Small intestine (tissue), 7 donors: ENCODE measurements around the gene ZSCAN2. TPM values are rescaled to one million over a fixed set of nuclear protein-coding genes. Genes with fewer than 3 reads are reported as not detected.
"Not testable (repeated sequence)": the region's sequence is repeated elsewhere in the genome, so short reads cannot be mapped to it uniquely, and the experiment has no call there.

ENCODE experiments used
- DNase-seq, 2 donors: peaks; one replicate each; pipeline versions ENCODE4 v3.0.0 to v3.0.0-alpha.2; 2013
- FAIRE-seq: peaks from 2 replicates; lab custom pipeline; 2012; peaks lifted over from hg19 to GRCh38; lab: Jason Lieb, UNC
- H3K27ac ChIP-seq, 3 donors: one replicate each; pipeline ENCODE4 v1.5.1; 2013; ENCODE audit warnings: low read length in 2 of 3, mild to moderate bottlenecking in 2 of 3, control low read depth in 1 of 3, inconsistent platforms in 1 of 3, low read depth in 1 of 3, moderate library complexity in 1 of 3
- H3K27me3 ChIP-seq, 3 donors: one replicate each; pipeline ENCODE4 v1.6.1; 2013; ENCODE audit warnings: low read length in 3 of 3, inconsistent platforms in 1 of 3; ENCODE audit not compliant: control insufficient read depth in 3 of 3, insufficient read depth in 3 of 3
- H3K36me3 ChIP-seq, 3 donors: one replicate each; pipeline ENCODE4 v1.6.1; 2013; ENCODE audit warnings: low read length in 3 of 3, inconsistent platforms in 1 of 3, low read depth in 1 of 3, mild to moderate bottlenecking in 1 of 3, moderate library complexity in 1 of 3; ENCODE audit not compliant: control insufficient read depth in 3 of 3, insufficient read depth in 2 of 3
- H3K4me1 ChIP-seq, 3 donors: one replicate each; pipeline ENCODE4 v1.6.1; 2013; ENCODE audit warnings: low read length in 2 of 3, inconsistent platforms in 1 of 3, low read depth in 1 of 3, mild to moderate bottlenecking in 1 of 3, moderate library complexity in 1 of 3; ENCODE audit not compliant: control insufficient read depth in 3 of 3, insufficient read depth in 2 of 3
- H3K4me3 ChIP-seq, 3 donors: one replicate each; pipeline ENCODE4 v1.5.1; 2013; ENCODE audit warnings: low read length in 3 of 3, control low read depth in 1 of 3, inconsistent platforms in 1 of 3, low read depth in 1 of 3, mild to moderate bottlenecking in 1 of 3, moderate library complexity in 1 of 3
- H3K9me3 ChIP-seq, 2 donors: one replicate each; pipeline ENCODE4 v1.6.1; 2013; ENCODE audit warnings: low read depth in 1 of 2, low read length in 1 of 2; ENCODE audit not compliant: control insufficient read depth in 2 of 2, insufficient read depth in 1 of 2
- WGBS, 3 donors: extraction: QIAGEN DNeasy Blood & Tissue Kit; methylation state at CpG; one replicate each; pipeline ENCODE4 v1.1.7; 2013; 5-methylcytosine and 5-hydroxymethylcytosine counted together
- polyA plus RNA-seq, 4 donors: library from polyadenylated mRNA; stranded (reverse) in 3 of 4; unstranded in 1 of 4; fragments of 200-250 nt in 3 of 4; fragments of 120-200 nt in 1 of 4; gene quantifications; one replicate each; pipeline versions ENCODE4 v1.2.1 to v1.2.3, GENCODE V29; 2013
- donor health status: healthy with polysubstance abuse.
- donor health status: control.
- donor health status: control.
- donor health status: Bipolar disorder and iron deficiency.
- donor health status: healthy.

The ZSCAN2 gene
- polyA plus RNA-seq, 4 donors: 3.2 to 14.0 (median 4.5) TPM

- Histone ChIP-seq H3K27ac (peak overlapping the region; percentile 63 to 97 (median 96)), H3K4me1 (peaks cover 2 to 15% (median 9%) of the 10 kb centered on the region in 3 donors), H3K4me3 (peak overlapping the region; percentile 59 to 77 (median 68)), H3K27me3 (no peaks in the 10 kb centered on the region), H3K9me3 (no peaks in the 10 kb centered on the region), H3K36me3 (peaks cover 0 to 22% (median 2%) of the 10 kb centered on the region in 3 donors)
- WGBS, 3 donors: 23 to 34% (median 27%) methylated on average over 23 of the region's 23 CpGs
- no peak for DNase-seq
- FAIRE-seq: no peak
Observed at GRCh38 chr15:84634228-84634837, 33.5 kb downstream of the ZSCAN2 start.

- DNase-seq (peak in 1 of 2 donors; percentile 33), FAIRE-seq (no peak)
- Histone ChIP-seq H3K27me3 (no peaks in the 10 kb centered on the region), H3K27ac (no peak overlapping the region), H3K9me3 (no peaks in the 10 kb centered on the region), H3K4me3 (no peak overlapping the region), H3K4me1 (no peaks in the 10 kb centered on the region), H3K36me3 (peaks cover 9 to 55% (median 19%) of the 10 kb centered on the region in 3 donors)
- WGBS, 3 donors: 62 to 78% (median 63%) methylated on average over 3 of the region's 3 CpGs
Observed at GRCh38 chr15:84638103-84638502, 37.3 kb downstream of the ZSCAN2 start.

GRCh38 chr15:84641871-84642270 is 41.1 kb downstream of the ZSCAN2 start:
- H3K4me1 ChIP-seq, FAIRE-seq, H3K27ac ChIP-seq, H3K9me3 ChIP-seq, H3K27me3 ChIP-seq, H3K4me3 ChIP-seq, DNase-seq: not testable (repeated sequence)
- H3K36me3 ChIP-seq: peaks cover 13 to 79% (median 26%) of the 10 kb centered on the region in 3 donors
- 93 to 94% (median 93%) methylated on average over 9 of the region's 9 CpGs for WGBS, 3 donors

GRCh38 chr15:84642640-84643039 is 41.8 kb downstream of the ZSCAN2 start:
- 57 to 86% (median 80%) methylated on average over 2 of the region's 2 CpGs for WGBS, 3 donors
- not testable (repeated sequence) for H3K27ac ChIP-seq
- H3K36me3 ChIP-seq: peaks cover 14 to 81% (median 28%) of the 10 kb centered on the region in 3 donors

GRCh38 chr15:84643838-84644237 is 43.0 kb downstream of the ZSCAN2 start:
- Histone ChIP-seq H3K27me3 (no peaks in the 10 kb centered on the region), H3K27ac (no peak overlapping the region), H3K36me3 (peaks cover 21 to 85% (median 33%) of the 10 kb centered on the region in 3 donors), H3K4me3 (no peak overlapping the region), H3K9me3 (no peaks in the 10 kb centered on the region), H3K4me1 (no peaks in the 10 kb centered on the region)
- FAIRE-seq (no peak), DNase-seq (no peak)
- WGBS, 3 donors: 88 to 94% (median 94%) methylated on average over 6 of the region's 6 CpGs

More at GRCh38 chr15:84642640-84643039, 41.8 kb downstream of the ZSCAN2 start:
- not testable (repeated sequence) for H3K9me3 ChIP-seq, H3K4me3 ChIP-seq, FAIRE-seq, H3K27me3 ChIP-seq, H3K4me1 ChIP-seq, DNase-seq

GRCh38 chr15:84645496-84645895 is 44.7 kb downstream of the ZSCAN2 start:
- Histone ChIP-seq H3K27me3 (no peaks in the 10 kb centered on the region), H3K4me1 (no peaks in the 10 kb centered on the region), H3K27ac (no peak overlapping the region), H3K9me3 (no peaks in the 10 kb centered on the region), H3K36me3 (peaks cover 21 to 84% (median 29%) of the 10 kb centered on the region in 3 donors), H3K4me3 (no peak overlapping the region)
- no peak for DNase-seq
- no peak for FAIRE-seq
- 94 to 98% (median 95%) methylated on average over 10 of the region's 10 CpGs for WGBS, 3 donors

- no peaks in the 10 kb centered on the region for H3K9me3 ChIP-seq
- no peak for FAIRE-seq
- H3K27me3 ChIP-seq: no peaks in the 10 kb centered on the region
- no peak overlapping the region for H3K27ac ChIP-seq
- no peak overlapping the region for H3K4me3 ChIP-seq
- no peaks in the 10 kb centered on the region for H3K4me1 ChIP-seq
- DNase-seq: no peak
- peaks cover 21 to 88% (median 27%) of the 10 kb centered on the region in 3 donors for H3K36me3 ChIP-seq
- WGBS, 3 donors: 89 to 90% (median 89%) methylated on average over 10 of the region's 10 CpGs
Observed at GRCh38 chr15:84645997-84646396, 45.2 kb downstream of the ZSCAN2 start.

- H3K4me3 ChIP-seq: no peak overlapping the region
- DNase-seq: no peak
- FAIRE-seq: no peak
- no peak overlapping the region for H3K27ac ChIP-seq
- peaks cover 16 to 75% (median 18%) of the 10 kb centered on the region in 3 donors for H3K36me3 ChIP-seq
- H3K9me3 ChIP-seq: no peaks in the 10 kb centered on the region
- peaks cover 0 to 2% (median 0%) of the 10 kb centered on the region in 3 donors for H3K4me1 ChIP-seq
- H3K27me3 ChIP-seq: no peaks in the 10 kb centered on the region
Observed at GRCh38 chr15:84647726-84648125, 46.9 kb downstream of the ZSCAN2 start.
